ENCODE measurements around the gene HMGB1. TPM values are rescaled to one million over a fixed set of nuclear protein-coding genes. Genes with fewer than 3 reads are reported as not detected.
A peak's percentile ranks its signal among the peaks of the same experiment; 100 is the strongest.
"Not testable (repeated sequence)": the region's sequence is repeated elsewhere in the genome, so short reads cannot be mapped to it uniquely, and the experiment has no call there.

HMGB1 gene
- total RNA-seq, 5 donors from 2014 or later (not counting 1 experiment from before 2014, with no cell fraction given), result 290 to 406 (median 300) TPM

DNA sequence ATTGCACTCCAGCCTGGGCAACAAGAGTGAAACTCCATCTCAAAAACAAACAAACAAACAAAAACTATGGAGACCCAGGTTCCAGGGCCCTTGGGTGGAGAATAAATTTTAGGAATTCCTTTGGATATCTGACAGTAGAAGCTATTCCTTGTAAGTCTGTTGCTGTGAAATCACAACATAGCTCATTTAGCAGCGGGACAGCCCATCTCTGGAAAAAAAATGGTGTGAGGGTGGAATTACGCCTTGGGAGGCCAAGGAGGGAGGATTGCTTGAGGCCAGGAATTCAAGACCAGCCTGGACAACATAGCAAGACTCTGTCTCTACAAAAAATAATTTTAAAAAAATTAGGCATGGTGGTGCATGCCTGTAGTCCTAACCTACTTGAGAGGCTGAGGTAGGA, 15.7 kb downstream of the HMGB1 start:
- H3K27me3 ChIP-seq (replicated peaks in 1 of 2; ENCODE audit: control insufficient read depth in 2 of 2, extremely low read depth in 1 of 2, insufficient read depth in 2 of 2, low read length in 1 of 2), result peaks cover 0 to 8% of the 10 kb centered on the region in 2 experiments
- H3K4me1 ChIP-seq (ENCODE audit: control insufficient read depth in 1 of 2, extremely low read depth in 1 of 2, insufficient read depth in 2 of 2, low read length in 2 of 2), result peaks cover 0 to 7% of the 10 kb centered on the region in 2 experiments
- no peaks in the 10 kb centered on the region for H3K9me3 ChIP-seq
- Mint-ChIP-seq H3K36me3 (no peaks in the 10 kb centered on the region), H3K4me3 (no peak overlapping the region), H3K27me3 (peaks cover 0 to 5% of the 10 kb centered on the region in 2 donors), H3K27ac (no peak overlapping the region), H3K9me3 (no peaks in the 10 kb centered on the region), H3K4me1 (peaks cover 0 to 16% (median 8%) of the 10 kb centered on the region in 3 donors)
- WGBS (ENCODE audit: insufficient coverage), result 100% methylated on average over 1 of the region's 2 CpGs
- no peaks in the 10 kb centered on the region for H3K36me3 ChIP-seq (ENCODE audit: control insufficient read depth in 2 of 2, extremely low read depth in 1 of 2, insufficient read depth in 1 of 2, low read length in 1 of 2)
- no peak for DNase-seq
- no peak for ATAC-seq (replicated peaks in 1 of 4)
- no peak overlapping the region for H3K4me3 ChIP-seq (ENCODE audit: control insufficient read depth in 1 of 2, extremely low read depth in 1 of 2, low read length in 1 of 2)
- ChIA-PET POLR2A (interaction anchor here (0.6 kb wide), 3 partner anchors 44 to 373 kb away, joined by 3 to 6 read pairs (median 3); no protein-coding TSS in a partner anchor), CTCF (no interaction called here)
- no peak overlapping the region for H3K27ac ChIP-seq (ENCODE audit: low read length)

DNA sequence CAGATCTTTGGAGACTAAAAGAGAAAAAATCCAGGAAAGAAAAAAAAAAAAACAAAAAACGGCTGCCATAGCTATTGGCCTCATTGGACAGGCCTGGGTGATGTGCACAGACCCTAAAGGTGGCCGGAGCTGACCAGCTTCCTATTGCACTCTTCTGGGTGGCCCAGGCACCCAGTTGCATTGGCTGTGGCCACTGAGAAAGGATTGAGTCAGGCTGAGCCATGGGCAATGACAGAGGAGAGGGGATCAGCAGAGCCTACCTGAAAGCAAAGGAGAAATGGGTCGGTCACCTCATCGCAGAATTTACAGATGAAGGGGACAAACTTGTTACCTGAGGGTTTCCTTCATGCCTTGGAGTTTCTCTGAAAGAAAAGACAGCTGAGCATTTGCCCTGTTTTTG, 17.3 kb downstream of the HMGB1 start:
- no peak overlapping the region for H3K27ac ChIP-seq (ENCODE audit: low read length)
- no peak overlapping the region for H3K4me3 Mint-ChIP-seq
- H3K27me3 Mint-ChIP-seq, result peaks cover 0 to 5% of the 10 kb centered on the region in 2 donors
- CTCF ChIA-PET, result interaction anchor here in 1 of 2 donors (0.6 to 0.9 kb wide), 2 partner anchors 73 to 133 kb away, joined by 3 read pairs; no protein-coding TSS in a partner anchor
- H3K27me3 ChIP-seq (replicated peaks in 1 of 2; ENCODE audit: control insufficient read depth in 2 of 2, extremely low read depth in 1 of 2, insufficient read depth in 2 of 2, low read length in 1 of 2), result peaks cover 0 to 15% of the 10 kb centered on the region in 2 experiments
- peaks cover 0 to 14% (median 8%) of the 10 kb centered on the region in 3 donors for H3K4me1 Mint-ChIP-seq
- 100% methylated on average over 2 of the region's 4 CpGs for WGBS (ENCODE audit: insufficient coverage)
- no peak overlapping the region for H3K4me3 ChIP-seq (ENCODE audit: control insufficient read depth in 1 of 2, extremely low read depth in 1 of 2, low read length in 1 of 2)
- peaks cover 0 to 7% of the 10 kb centered on the region in 2 experiments for H3K4me1 ChIP-seq (ENCODE audit: control insufficient read depth in 1 of 2, extremely low read depth in 1 of 2, insufficient read depth in 2 of 2, low read length in 2 of 2)
- ATAC-seq (replicated peaks in 1 of 4), result no peak
- no peak overlapping the region for H3K27ac Mint-ChIP-seq
- no peaks in the 10 kb centered on the region for H3K36me3 Mint-ChIP-seq
- DNase-seq, result no peak
- H3K9me3 Mint-ChIP-seq, result no peaks in the 10 kb centered on the region
- H3K9me3 ChIP-seq, result no peaks in the 10 kb centered on the region
- H3K36me3 ChIP-seq (ENCODE audit: control insufficient read depth in 2 of 2, extremely low read depth in 1 of 2, insufficient read depth in 1 of 2, low read length in 1 of 2), result no peaks in the 10 kb centered on the region
- POLR2A ChIA-PET, result no interaction called here

DNA sequence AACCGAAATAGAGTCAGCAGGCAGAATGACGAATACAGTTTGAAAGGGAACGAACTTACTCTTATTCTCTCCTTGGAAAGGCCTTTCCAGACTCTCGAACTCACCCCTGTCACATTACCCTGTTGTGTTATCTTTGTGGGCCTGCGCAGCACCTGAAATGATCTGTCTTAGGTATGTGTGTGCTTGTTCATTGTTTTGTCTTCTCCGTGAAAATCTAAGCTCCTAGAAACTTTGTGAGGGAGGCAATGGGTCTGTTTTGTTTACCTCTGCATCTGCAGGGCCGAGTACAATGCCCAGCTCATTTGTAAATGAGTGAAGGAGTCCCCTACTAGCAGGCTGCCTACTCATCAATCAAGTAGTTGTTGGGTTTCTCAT, 19.6 kb downstream of the HMGB1 start:
- ATAC-seq (replicated peaks in 1 of 4) (no peak), DNase-seq (no peak)
- WGBS (ENCODE audit: insufficient coverage), result 77% methylated on average over 4 of the region's 7 CpGs
- Histone ChIP-seq H3K4me1 (ENCODE audit: control insufficient read depth in 1 of 2, extremely low read depth in 1 of 2, insufficient read depth in 2 of 2, low read length in 2 of 2) (peaks cover 0 to 7% of the 10 kb centered on the region in 2 experiments), H3K9me3 (no peaks in the 10 kb centered on the region), H3K27ac (ENCODE audit: low read length) (no peak overlapping the region), H3K36me3 (ENCODE audit: control insufficient read depth in 2 of 2, extremely low read depth in 1 of 2, insufficient read depth in 1 of 2, low read length in 1 of 2) (no peaks in the 10 kb centered on the region), H3K27me3 (replicated peaks in 1 of 2; ENCODE audit: control insufficient read depth in 2 of 2, extremely low read depth in 1 of 2, insufficient read depth in 2 of 2, low read length in 1 of 2) (peaks cover 0 to 15% of the 10 kb centered on the region in 2 experiments), H3K4me3 (ENCODE audit: control insufficient read depth in 1 of 2, extremely low read depth in 1 of 2, low read length in 1 of 2) (no peak overlapping the region)
- Mint-ChIP-seq H3K27ac (peak overlapping the region in 1 of 2 donors; percentile 13), H3K36me3 (no peaks in the 10 kb centered on the region), H3K9me3 (no peaks in the 10 kb centered on the region), H3K4me3 (peak overlapping the region in 2 of 3 donors; percentile 37 to 58), H3K27me3 (peaks cover 0 to 5% of the 10 kb centered on the region in 2 donors), H3K4me1 (peaks cover 3 to 20% (median 11%) of the 10 kb centered on the region in 3 donors)
- CTCF ChIA-PET, result no interaction called here
- POLR2A ChIA-PET, result no interaction called here

- Histone ChIP-seq H3K9me3 (no peaks in the 10 kb centered on the region), H3K4me3 (ENCODE audit: control insufficient read depth in 1 of 2, extremely low read depth in 1 of 2, low read length in 1 of 2) (no peak overlapping the region), H3K36me3 (ENCODE audit: control insufficient read depth in 2 of 2, extremely low read depth in 1 of 2, insufficient read depth in 1 of 2, low read length in 1 of 2) (no peaks in the 10 kb centered on the region), H3K27me3 (replicated peaks in 1 of 2; ENCODE audit: control insufficient read depth in 2 of 2, extremely low read depth in 1 of 2, insufficient read depth in 2 of 2, low read length in 1 of 2) (peaks cover 0 to 15% of the 10 kb centered on the region in 2 experiments), H3K27ac (ENCODE audit: low read length) (no peak overlapping the region), H3K4me1 (ENCODE audit: control insufficient read depth in 1 of 2, extremely low read depth in 1 of 2, insufficient read depth in 2 of 2, low read length in 2 of 2) (peaks cover 0 to 7% of the 10 kb centered on the region in 2 experiments)
- Mint-ChIP-seq H3K4me3 (no peak overlapping the region), H3K9me3 (no peaks in the 10 kb centered on the region), H3K36me3 (no peaks in the 10 kb centered on the region), H3K27me3 (peaks cover 0 to 5% of the 10 kb centered on the region in 2 donors), H3K4me1 (peaks cover 5 to 24% (median 13%) of the 10 kb centered on the region in 3 donors), H3K27ac (peak overlapping the region in 1 of 2 donors; percentile 31)
- ATAC-seq (replicated peaks in 1 of 4), result no peak
- WGBS (ENCODE audit: insufficient coverage), result 94% methylated on average over 10 of the region's 12 CpGs
- POLR2A ChIA-PET, result no interaction called here
- CTCF ChIA-PET, result no interaction called here
- no peak for DNase-seq
These were observed 21.8 kb downstream of the HMGB1 start for GRCh38 chr13:30443957-30444404.

DNA sequence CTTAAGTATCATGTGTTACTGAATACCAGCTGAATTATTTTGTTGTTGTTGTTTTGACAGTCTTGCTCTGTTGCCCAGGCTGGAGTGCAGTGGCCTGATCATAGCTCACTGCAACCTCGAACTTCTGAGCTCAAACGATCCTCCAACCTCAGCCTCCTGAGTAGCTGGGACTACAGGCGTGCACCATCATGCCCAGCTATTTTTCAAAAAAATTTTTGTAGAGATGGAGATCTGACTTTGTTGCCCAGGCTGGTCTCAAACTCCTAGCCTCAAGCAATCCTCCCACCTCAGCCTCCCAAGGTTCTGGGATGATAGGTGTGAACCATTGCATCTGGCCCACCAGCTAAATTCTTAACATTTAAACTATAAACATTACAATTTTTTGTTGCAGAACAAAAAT, 22.2 kb downstream of the HMGB1 start:
- POLR2A ChIA-PET; H3K4me3 Mint-ChIP-seq; H3K27ac Mint-ChIP-seq; DNase-seq; H3K27ac ChIP-seq (ENCODE audit: low read length); H3K36me3 Mint-ChIP-seq; CTCF ChIA-PET; ATAC-seq (replicated peaks in 1 of 4); H3K27me3 Mint-ChIP-seq; H3K9me3 Mint-ChIP-seq; H3K36me3 ChIP-seq (ENCODE audit: control insufficient read depth in 2 of 2, extremely low read depth in 1 of 2, insufficient read depth in 1 of 2, low read length in 1 of 2); H3K9me3 ChIP-seq; H3K4me3 ChIP-seq (ENCODE audit: control insufficient read depth in 1 of 2, extremely low read depth in 1 of 2, low read length in 1 of 2); H3K4me1 ChIP-seq (ENCODE audit: control insufficient read depth in 1 of 2, extremely low read depth in 1 of 2, insufficient read depth in 2 of 2, low read length in 2 of 2): not testable (repeated sequence)
- no CpG with 5 or more reads among the region's 3 CpGs for WGBS (ENCODE audit: insufficient coverage)
- peaks cover 5 to 24% (median 13%) of the 10 kb centered on the region in 3 donors for H3K4me1 Mint-ChIP-seq
- peaks cover 0 to 15% of the 10 kb centered on the region in 2 experiments for H3K27me3 ChIP-seq (replicated peaks in 1 of 2; ENCODE audit: control insufficient read depth in 2 of 2, extremely low read depth in 1 of 2, insufficient read depth in 2 of 2, low read length in 1 of 2)

- Mint-ChIP-seq H3K4me3 (no peak overlapping the region), H3K27me3 (peaks cover 0 to 5% of the 10 kb centered on the region in 2 donors)
- no CpG with 5 or more reads among the region's 5 CpGs for WGBS (ENCODE audit: insufficient coverage)
These were observed 22.8 kb downstream of the HMGB1 start for GRCh38 chr13:30442926-30443325.

More at GRCh38 chr13:30442926-30443325, 22.8 kb downstream of the HMGB1 start:
- Histone ChIP-seq H3K27me3 (replicated peaks in 1 of 2; ENCODE audit: control insufficient read depth in 2 of 2, extremely low read depth in 1 of 2, insufficient read depth in 2 of 2, low read length in 1 of 2) (peaks cover 0 to 15% of the 10 kb centered on the region in 2 experiments), H3K4me3 (ENCODE audit: control insufficient read depth in 1 of 2, extremely low read depth in 1 of 2, low read length in 1 of 2) (no peak overlapping the region), H3K36me3 (ENCODE audit: control insufficient read depth in 2 of 2, extremely low read depth in 1 of 2, insufficient read depth in 1 of 2, low read length in 1 of 2) (no peaks in the 10 kb centered on the region), H3K9me3 (no peaks in the 10 kb centered on the region), H3K4me1 (ENCODE audit: control insufficient read depth in 1 of 2, extremely low read depth in 1 of 2, insufficient read depth in 2 of 2, low read length in 2 of 2) (peaks cover 0 to 7% of the 10 kb centered on the region in 2 experiments), H3K27ac (ENCODE audit: low read length) (no peak overlapping the region)
- POLR2A ChIA-PET, result no interaction called here
- Mint-ChIP-seq H3K4me1 (peaks cover 5 to 24% (median 13%) of the 10 kb centered on the region in 3 donors), H3K9me3 (no peaks in the 10 kb centered on the region), H3K36me3 (no peaks in the 10 kb centered on the region), H3K27ac (no peak overlapping the region)
- CTCF ChIA-PET, result interaction anchor here (0.6 to 0.7 kb wide), 6 partner anchors 64 to 1560 kb away, joined by 3 to 14 read pairs (median 5); no protein-coding TSS in a partner anchor
- DNase-seq (no peak), ATAC-seq (replicated peaks in 1 of 4) (no peak)

All from T-cell (primary cell).